GM12872 (cell line): ENCODE measurements around the gene DCTD.

ENCODE experiments used
- CTCF ChIP-seq: IDR thresholded peaks from 3 replicates; pipeline ENCODE4 v1.5.1; 2011; ENCODE audit warnings: low read depth, mild to moderate bottlenecking, low read length, moderate library complexity; ENCODE audit not compliant: insufficient read depth

DCTD gene

GRCh38 chr4:182937268-182938204 is 20.4 kb upstream of the DCTD start:
- no peak for TF ChIP-seq CTCF

- no peak for TF ChIP-seq CTCF
Observed at GRCh38 chr4:182932651-182933050, 15.5 kb upstream of the DCTD start.

- TF ChIP-seq CTCF, result no peak
Observed at GRCh38 chr4:182931691-182932345, 14.6 kb upstream of the DCTD start.

GRCh38 chr4:182930889-182931288 is 13.7 kb upstream of the DCTD start:
- TF ChIP-seq CTCF, result no peak

GRCh38 chr4:182929296-182929695 is 12.1 kb upstream of the DCTD start:
- TF ChIP-seq CTCF, result no peak

- peak; percentile 46; the same call in 2 of the 3 replicates for TF ChIP-seq CTCF
Observed at GRCh38 chr4:182928061-182928460, 10.9 kb upstream of the DCTD start.

GRCh38 chr4:182927505-182927904 is 10.3 kb upstream of the DCTD start:
- TF ChIP-seq CTCF, result no peak
